Vagina (tissue), 2 donors: Measurements from ENCODE around the gene EVA1C.

Source experiments
- POLR2A ChIP-seq, 2 donors: fragments of 450-650 bp; IDR thresholded peaks; one replicate each; pipeline ENCODE4 v1.6.1; 2017; ENCODE audit warnings: antibody characterized with exemption in 2 of 2, mild to moderate bottlenecking in 2 of 2, moderate library complexity in 2 of 2
- POLR2AphosphoS5 ChIP-seq, 2 donors: sonication (generic); formaldehyde crosslinking; IDR thresholded peaks; one replicate each; pipeline ENCODE4 v1.9.0; 2017; ENCODE audit warnings: antibody characterized with exemption in 2 of 2, mild to moderate bottlenecking in 2 of 2, low read depth in 1 of 2; ENCODE audit not compliant: insufficient read depth in 1 of 2
- TF ChIP-seq, protein P1 (sequence below), 3 experiments: fragments of 450-650 bp in 2 of 3; fragments of 200-600 bp in 1 of 3; sonication (generic) in 1 of 3; IDR thresholded peaks; one replicate each; pipeline ENCODE4 v1.5.1; 2017 to 2019; ENCODE audit warnings: antibody characterized with exemption in 3 of 3, mild to moderate bottlenecking in 2 of 3, moderate library complexity in 2 of 3

DNA sequence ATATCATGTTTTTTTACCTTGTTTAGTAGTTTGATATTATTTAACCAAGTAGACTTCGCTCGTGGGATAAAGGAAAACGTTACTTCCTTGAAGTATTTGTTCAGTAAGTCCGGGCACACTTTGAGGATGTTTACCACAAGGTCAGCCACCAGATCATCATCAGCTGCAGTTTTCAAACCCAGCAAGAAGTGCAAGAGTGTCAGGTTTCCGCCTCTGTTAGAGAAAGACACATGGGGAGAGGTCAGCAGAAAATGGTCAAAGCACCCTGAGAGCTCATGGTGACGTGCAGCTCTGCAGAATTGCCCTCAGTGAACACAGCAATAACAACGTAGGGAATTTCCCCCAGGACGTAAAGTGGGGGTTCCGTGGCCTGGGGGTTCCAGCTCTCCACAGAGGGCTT lies 44.1 kb upstream of the EVA1C start:
- TF ChIP-seq, protein P1, sequence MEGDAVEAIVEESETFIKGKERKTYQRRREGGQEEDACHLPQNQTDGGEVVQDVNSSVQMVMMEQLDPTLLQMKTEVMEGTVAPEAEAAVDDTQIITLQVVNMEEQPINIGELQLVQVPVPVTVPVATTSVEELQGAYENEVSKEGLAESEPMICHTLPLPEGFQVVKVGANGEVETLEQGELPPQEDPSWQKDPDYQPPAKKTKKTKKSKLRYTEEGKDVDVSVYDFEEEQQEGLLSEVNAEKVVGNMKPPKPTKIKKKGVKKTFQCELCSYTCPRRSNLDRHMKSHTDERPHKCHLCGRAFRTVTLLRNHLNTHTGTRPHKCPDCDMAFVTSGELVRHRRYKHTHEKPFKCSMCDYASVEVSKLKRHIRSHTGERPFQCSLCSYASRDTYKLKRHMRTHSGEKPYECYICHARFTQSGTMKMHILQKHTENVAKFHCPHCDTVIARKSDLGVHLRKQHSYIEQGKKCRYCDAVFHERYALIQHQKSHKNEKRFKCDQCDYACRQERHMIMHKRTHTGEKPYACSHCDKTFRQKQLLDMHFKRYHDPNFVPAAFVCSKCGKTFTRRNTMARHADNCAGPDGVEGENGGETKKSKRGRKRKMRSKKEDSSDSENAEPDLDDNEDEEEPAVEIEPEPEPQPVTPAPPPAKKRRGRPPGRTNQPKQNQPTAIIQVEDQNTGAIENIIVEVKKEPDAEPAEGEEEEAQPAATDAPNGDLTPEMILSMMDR (IDR thresholded peaks at IDR 0.05) = no peak
- no peak for TF ChIP-seq POLR2AphosphoS5 (IDR thresholded peaks at IDR 0.05; ENCODE audit: insufficient read depth in 1 of 2, low read depth in 1 of 2)
- no peak for TF ChIP-seq POLR2A (IDR thresholded peaks at IDR 0.05)
